H1 (cell line): ENCODE data around the gene KNOP1. TPM values are rescaled to one million over a fixed set of nuclear protein-coding genes. Genes with fewer than 3 reads are reported as not detected.
A peak's percentile ranks its signal among the peaks of the same experiment; 100 is the strongest.

Experiments
- BCL11A ChIP-seq, 2 experiments: IDR thresholded peaks; one replicate each; pipeline ENCODE4 v1.6.1; 2011; ENCODE audit warnings: low read depth in 2 of 2, low read length in 2 of 2, mild to moderate bottlenecking in 2 of 2
- CBX5 ChIP-seq: fragments of 300-800, 300-1000 bp; sonication (generic); IDR thresholded peaks from 2 replicates; pipeline ENCODE4 v1.7.1; 2016; ENCODE audit warnings: antibody characterized with exemption, low read length, low read depth
- CHD7 ChIP-seq: fragments of 300-600 bp; sonication (generic); IDR thresholded peaks from 2 replicates; pipeline ENCODE4 v1.7.1; 2012; ENCODE audit warnings: low read length, moderate library complexity, mild to moderate bottlenecking, inconsistent platforms; ENCODE audit not compliant: insufficient replicate concordance
- NRF1 ChIP-seq: IDR thresholded peaks from 2 replicates; pipeline ENCODE4 v1.6.1; 2011; ENCODE audit warnings: mild to moderate bottlenecking, low read depth, low read length, improper control_type of control experiment
- POLR2A ChIP-seq, 2 experiments: IDR thresholded peaks; 1 replicate in 1 of 2; 2 replicates in 1 of 2; pipeline ENCODE4 v1.6.1; 2011; ENCODE audit warnings: low read depth in 2 of 2, low read length in 2 of 2, mild to moderate bottlenecking in 2 of 2; ENCODE audit errors: control extremely low read depth in 1 of 2
- POLR2AphosphoS5 ChIP-seq: IDR thresholded peaks from 2 replicates; pipeline ENCODE4 v1.6.1; 2011; ENCODE audit warnings: low read depth, low read length
- SIRT6 ChIP-seq: IDR thresholded peaks from one replicate; pipeline ENCODE4 v1.7.1; 2012; ENCODE audit warnings: low read length, inconsistent platforms
- SIX5 ChIP-seq: IDR thresholded peaks from 2 replicates; pipeline ENCODE4 v1.6.1; 2011; ENCODE audit warnings: mild to moderate bottlenecking, low read depth, low read length
- polyA plus RNA-seq, 7 experiments: library from polyadenylated mRNA; depleted of rRNA in 3 of 7; stranded (reverse) in 5 of 7; unstranded in 2 of 7; fragments of >200 nt in 5 of 7; fragments of 200-250 nt in 2 of 7; gene quantifications; 1 replicate in 5 of 7; 2 replicates in 1 of 7; 4 replicates in 1 of 7; pipeline versions ENCODE4 v1.2.1 to v1.2.3, GENCODE V29; 2011 to 2013; ENCODE audit warnings: missing spikeins in 2 of 7, mixed read lengths in 2 of 7
- total RNA-seq: library from RNA; stranded (reverse); fragmentation: NEBNext Ultra II Directional; extraction: Animal tissue kit (Norgen Biotek cat#: 25700); gene quantifications from 2 replicates; pipeline ENCODE4 v1.2.1, GENCODE V29; 2021

KNOP1 gene
- total and polyA plus RNA-seq, 2 of the 8 experiments (the other 6 are each of a cell fraction or from before 2014, with no cell fraction given): 21.6 to 87.9 TPM

GRCh38 chr16:19712418-19713058 is 5.5 kb downstream of the KNOP1 start (continued):
- TF ChIP-seq CHD7 (no peak), POLR2A (IDR thresholded peaks at IDR 0.05; ENCODE audit: control extremely low read depth in 1 of 2, low read depth in 2 of 2, low read length in 2 of 2) (peak in 1 of 2 experiments; percentile 41; a peak in 1 of 3 replicates), SIRT6 (no peak), BCL11A (IDR thresholded peaks at IDR 0.05; ENCODE audit: low read depth in 2 of 2, low read length in 2 of 2) (no peak), NRF1 (no peak), POLR2AphosphoS5 (0 out of 2 replicates have a peak, but pooled peaks have one; percentile 34), CBX5 (no peak), SIX5 (no peak)
